Adrenal gland (tissue), 12 donors: Measurements from ENCODE around the gene POLA2. TPM values are rescaled to one million over a fixed set of nuclear protein-coding genes. Genes with fewer than 3 reads are reported as not detected.
"Not testable (repeated sequence)": the region's sequence is repeated elsewhere in the genome, so short reads cannot be mapped to it uniquely, and the experiment has no call there.

ENCODE experiments used
- DNase-seq, 7 donors: peaks; one replicate each; pipeline ENCODE4 v3.0.0-alpha.2; 2019 to 2020
- H3K27ac ChIP-seq, 5 donors: fragments of 200-600 bp; sonication (generic) in 4 of 5; 1 replicate in 3 of 5; 2 replicates in 2 of 5; pipeline versions ENCODE4 v1.5.1 to v1.8.0; 2016 to 2020; ENCODE audit warnings: mild to moderate bottlenecking in 1 of 5
- H3K27me3 ChIP-seq: fragments of 200-600 bp; 2 replicates; pipeline ENCODE4 v1.8.0; 2021
- H3K36me3 ChIP-seq, 2 donors: fragments of 200-600 bp; replicated peaks in 1 of 2; 1 replicate in 1 of 2; 2 replicates in 1 of 2; pipeline versions ENCODE4 v1.5.1 to v1.8.0; 2018 to 2022
- H3K4me1 ChIP-seq, 2 donors: fragments of 200-600 bp; replicated peaks in 1 of 2; 1 replicate in 1 of 2; 2 replicates in 1 of 2; pipeline versions ENCODE4 v1.5.1 to v1.8.0; 2018 to 2021
- H3K4me3 ChIP-seq, 4 donors: fragments of 200-600 bp; sonication (generic) in 3 of 4; one replicate each; pipeline ENCODE4 v1.5.1; 2016 to 2018
- H3K9me3 ChIP-seq, 3 donors: fragments of 200-600 bp; sonication (generic) in 1 of 3; replicated peaks in 1 of 3; 1 replicate in 2 of 3; 2 replicates in 1 of 3; pipeline versions ENCODE4 v1.5.1 to v1.8.0; 2016 to 2021
- POLR2A ChIP-seq, 2 donors: fragments of 450-650 bp; IDR thresholded peaks; one replicate each; pipeline ENCODE4 v1.6.1; 2017; ENCODE audit warnings: antibody characterized with exemption in 2 of 2, mild to moderate bottlenecking in 2 of 2, moderate library complexity in 1 of 2
- WGBS, 4 donors: extraction: QIAGEN DNeasy Blood & Tissue Kit in 2 of 4; methylation state at CpG; one replicate each; pipeline versions ENCODE4 v1.1.5 to v1.1.7; 2013 to 2017; 5-methylcytosine and 5-hydroxymethylcytosine counted together
- intact Hi-C, 2 donors: fragments of 100-400 bp; cut with DNase I; formaldehyde crosslinking; loops; one replicate each; pipeline versions ENCODE4 v1.14.1 to v1.15.0; 2022 to 2023
- polyA plus RNA-seq, 3 donors: library from polyadenylated mRNA; stranded (reverse); fragments of 200-250 nt in 2 of 3; fragments of 350-450 nt in 1 of 3; fragmentation: Illumina TruSeq in 1 of 3; extraction: RNeasy Lipid Tissue Mini Kit (QIAGEN cat#74804) in 1 of 3; gene quantifications; one replicate each; pipeline ENCODE4 v1.2.3, GENCODE V29; 2013 to 2014
- total RNA-seq, 9 donors: library from RNA; depleted of rRNA in 4 of 9; stranded (reverse); fragments of >200 nt in 4 of 9; fragments of 120-200 nt in 1 of 9; fragmentation: NEBNext Ultra II Directional in 1 of 9; extraction: Animal tissue kit (Norgen Biotek cat#: 25700) in 1 of 9; gene quantifications; one replicate each; pipeline versions ENCODE4 v1.1.0 to v1.2.4, GENCODE V29; 2013 to 2023
- TF ChIP-seq, protein P1 (sequence below), 6 experiments: fragments of 450-650 bp in 4 of 6; fragments of 200-600 bp in 2 of 6; sonication (generic) in 1 of 6; IDR thresholded peaks; 1 replicate in 5 of 6; 2 replicates in 1 of 6; pipeline versions ENCODE4 v1.5.1 to v1.8.0; 2016 to 2021; ENCODE audit warnings: antibody characterized with exemption in 6 of 6, mild to moderate bottlenecking in 2 of 6, moderate library complexity in 1 of 6
- donor health status: healthy with polysubstance abuse.
- donor health status: Bipolar disorder and iron deficiency.
- donor health status: DM: yes; HTN: yes; CAD: no.
- donor health status: DM: no; HTN: no; CAD: no.
- donor health status: DM: no; HTN: no; CAD: no.
- donor health status: DM: yes; HTN: yes; CAD: no.

Gene POLA2
- total and polyA plus RNA-seq, 12 donors = 3.9 to 12.2 (median 7.7) TPM

DNA sequence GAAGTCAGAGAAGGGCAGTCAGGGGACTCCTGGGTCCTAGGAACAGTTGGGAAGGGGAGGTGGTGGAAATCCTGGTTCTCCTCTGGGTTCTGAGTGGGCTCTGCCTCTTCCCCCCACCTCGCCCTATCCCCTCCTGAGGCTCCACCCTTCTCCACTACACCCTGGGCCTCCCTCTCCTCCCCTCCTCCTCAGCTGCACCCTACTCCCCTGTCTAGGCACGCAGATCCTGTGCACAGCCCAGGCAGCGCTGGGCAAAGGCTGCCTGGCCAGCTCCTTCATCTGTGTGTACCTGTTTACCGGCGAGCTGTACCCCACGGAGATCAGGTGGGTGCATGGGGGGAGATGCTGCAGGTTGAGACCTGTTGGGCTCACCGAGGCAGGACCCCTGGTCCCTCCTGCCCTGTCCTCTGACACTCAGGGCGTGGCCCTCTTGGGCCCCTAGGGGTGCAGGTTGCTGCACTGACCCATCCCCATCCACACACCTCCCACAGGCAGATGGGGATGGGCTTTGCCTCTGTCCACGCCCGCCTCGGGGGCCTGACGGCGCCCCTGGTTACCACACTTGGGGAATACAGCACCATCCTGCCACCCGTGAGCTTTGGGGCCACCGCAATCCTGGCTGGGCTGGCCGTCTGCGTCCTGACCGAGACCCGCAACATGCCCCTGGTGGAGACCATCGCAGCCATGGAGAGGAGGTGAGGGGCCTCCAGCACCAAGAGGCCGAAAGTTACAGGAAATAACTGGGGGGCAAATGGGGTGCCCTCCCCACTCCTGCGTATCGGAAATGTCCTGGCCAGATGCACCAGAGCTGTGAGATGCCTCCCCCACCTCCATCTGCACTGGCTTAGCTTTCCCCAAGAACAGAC is 25.3 kb upstream of the POLA2 start:
- DNase-seq = no peak
- H3K27me3 ChIP-seq = no peaks in the 10 kb centered on the region
- no peaks in the 10 kb centered on the region for H3K4me1 ChIP-seq
- no peak overlapping the region for H3K27ac ChIP-seq
- no peak for TF ChIP-seq POLR2A (IDR thresholded peaks at IDR 0.05)
- TF ChIP-seq, protein P1, sequence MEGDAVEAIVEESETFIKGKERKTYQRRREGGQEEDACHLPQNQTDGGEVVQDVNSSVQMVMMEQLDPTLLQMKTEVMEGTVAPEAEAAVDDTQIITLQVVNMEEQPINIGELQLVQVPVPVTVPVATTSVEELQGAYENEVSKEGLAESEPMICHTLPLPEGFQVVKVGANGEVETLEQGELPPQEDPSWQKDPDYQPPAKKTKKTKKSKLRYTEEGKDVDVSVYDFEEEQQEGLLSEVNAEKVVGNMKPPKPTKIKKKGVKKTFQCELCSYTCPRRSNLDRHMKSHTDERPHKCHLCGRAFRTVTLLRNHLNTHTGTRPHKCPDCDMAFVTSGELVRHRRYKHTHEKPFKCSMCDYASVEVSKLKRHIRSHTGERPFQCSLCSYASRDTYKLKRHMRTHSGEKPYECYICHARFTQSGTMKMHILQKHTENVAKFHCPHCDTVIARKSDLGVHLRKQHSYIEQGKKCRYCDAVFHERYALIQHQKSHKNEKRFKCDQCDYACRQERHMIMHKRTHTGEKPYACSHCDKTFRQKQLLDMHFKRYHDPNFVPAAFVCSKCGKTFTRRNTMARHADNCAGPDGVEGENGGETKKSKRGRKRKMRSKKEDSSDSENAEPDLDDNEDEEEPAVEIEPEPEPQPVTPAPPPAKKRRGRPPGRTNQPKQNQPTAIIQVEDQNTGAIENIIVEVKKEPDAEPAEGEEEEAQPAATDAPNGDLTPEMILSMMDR (IDR thresholded peaks at IDR 0.05) = no peak
- no peaks in the 10 kb centered on the region for H3K36me3 ChIP-seq
- intact Hi-C loops = no loop called here
- 74 to 88% (median 79%) methylated on average over 11 to 23 of the region's 23 CpGs for WGBS, 4 donors
- H3K4me3 ChIP-seq = no peak overlapping the region
- no peaks in the 10 kb centered on the region for H3K9me3 ChIP-seq

DNA sequence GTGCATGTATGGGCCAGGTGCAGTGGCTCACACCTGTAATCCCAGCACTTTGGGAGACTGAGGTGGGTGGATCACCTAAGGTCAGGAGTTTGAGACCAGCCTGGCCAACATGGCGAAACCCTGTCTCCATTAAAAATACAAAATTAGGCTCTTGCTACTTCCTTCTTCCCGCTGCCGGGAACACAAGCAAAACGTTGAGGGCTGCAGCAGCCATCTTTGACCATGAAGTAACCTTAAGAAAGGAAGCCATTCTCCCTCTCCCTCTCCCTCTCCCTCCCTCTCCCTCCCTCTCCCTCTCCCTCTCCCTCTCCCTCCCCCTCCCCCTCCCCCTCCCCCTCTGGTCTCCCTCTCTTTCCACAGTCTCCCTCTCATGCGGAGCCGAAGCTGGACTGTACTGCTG is 23.5 kb upstream of the POLA2 start:
- H3K36me3 ChIP-seq, DNase-seq, H3K9me3 ChIP-seq, H3K4me3 ChIP-seq, intact Hi-C loops, H3K27ac ChIP-seq, H3K4me1 ChIP-seq, H3K27me3 ChIP-seq: not testable (repeated sequence)
- 58 to 74% (median 63%) methylated on average over 4 to 6 of the region's 6 CpGs for WGBS, 4 donors

DNA sequence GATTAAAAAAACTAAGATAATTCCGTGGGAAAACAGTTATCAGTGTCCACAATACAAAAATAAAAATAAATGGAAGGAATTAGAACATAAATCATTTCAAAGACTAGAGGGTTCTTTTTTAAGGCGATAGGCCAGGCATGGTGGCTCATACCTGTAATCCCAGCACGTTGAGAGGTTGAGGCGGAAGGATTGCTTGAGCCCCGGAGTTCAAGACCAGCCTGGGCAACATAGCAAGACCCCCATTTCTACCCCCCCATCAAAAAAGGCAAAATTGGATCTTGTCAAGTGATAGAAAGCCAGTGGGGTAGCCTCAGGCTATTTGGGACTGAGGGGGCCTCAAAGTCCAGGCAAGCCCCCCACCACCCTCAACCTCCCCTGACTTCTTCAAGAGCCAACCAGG is 20.6 kb upstream of the POLA2 start:
- Histone ChIP-seq H3K27me3 (peaks cover 3% of the 10 kb centered on the region), H3K27ac (no peak overlapping the region), H3K4me3 (no peak overlapping the region), H3K4me1 (no peaks in the 10 kb centered on the region), H3K9me3 (no peaks in the 10 kb centered on the region), H3K36me3 (no peaks in the 10 kb centered on the region)
- DNase-seq = no peak
- intact Hi-C loops = no loop called here
- TF ChIP-seq, protein P1 (IDR thresholded peaks at IDR 0.05) = no peak
- no peak for TF ChIP-seq POLR2A (IDR thresholded peaks at IDR 0.05)
- 55 to 66% (median 59%) methylated on average over 5 of the region's 5 CpGs for WGBS, 4 donors

DNA sequence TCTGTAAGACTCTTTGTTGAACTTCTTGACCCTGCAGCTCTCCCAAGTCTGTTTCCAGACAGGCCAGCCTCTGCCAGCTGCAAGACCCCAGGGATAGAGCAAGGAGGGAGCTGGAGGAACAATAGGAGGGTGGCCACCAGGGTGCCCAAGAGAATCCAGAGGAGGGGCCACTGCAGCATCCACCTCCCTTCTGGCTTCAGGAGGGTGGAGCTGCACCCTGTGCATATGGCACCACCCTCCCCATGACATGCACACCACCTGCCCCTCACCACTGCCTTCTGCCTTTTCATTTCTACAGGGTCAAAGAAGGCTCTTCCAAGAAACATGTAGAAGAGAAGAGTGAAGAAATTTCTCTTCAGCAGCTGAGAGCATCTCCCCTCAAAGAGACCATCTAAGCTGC is 20.1 kb upstream of the POLA2 start:
- no peak for DNase-seq
- no peak for TF ChIP-seq POLR2A (IDR thresholded peaks at IDR 0.05)
- TF ChIP-seq, protein P1 (IDR thresholded peaks at IDR 0.05) = no peak
- Histone ChIP-seq H3K36me3 (no peaks in the 10 kb centered on the region), H3K4me3 (no peak overlapping the region), H3K4me1 (no peaks in the 10 kb centered on the region), H3K9me3 (no peaks in the 10 kb centered on the region), H3K27ac (no peak overlapping the region), H3K27me3 (peaks cover 3% of the 10 kb centered on the region)
- intact Hi-C loops = no loop called here

DNA sequence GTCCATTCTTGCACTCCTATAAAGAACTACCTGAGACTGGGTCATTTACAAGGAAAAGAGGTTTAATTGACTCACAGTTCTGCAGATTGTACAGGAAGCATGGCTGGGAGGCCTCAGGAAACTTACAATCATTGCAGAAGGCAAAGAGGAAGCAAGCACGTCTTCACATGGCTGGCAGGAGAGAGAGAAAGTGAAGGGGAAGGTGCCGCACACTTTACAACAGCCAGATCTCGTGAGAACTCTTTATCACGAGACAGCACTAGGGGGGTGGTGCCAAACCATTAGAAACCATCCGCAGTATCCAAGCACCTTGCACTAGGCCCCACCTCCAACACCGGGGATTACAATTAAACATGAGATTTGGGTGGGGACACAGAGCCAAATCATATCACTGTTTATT is 19.4 kb upstream of the POLA2 start:
- DNase-seq = no peak

More for the DNA sequence above, 19.4 kb upstream of the POLA2 start:
- Histone ChIP-seq H3K9me3 (no peaks in the 10 kb centered on the region), H3K4me1 (no peaks in the 10 kb centered on the region), H3K36me3 (no peaks in the 10 kb centered on the region), H3K27me3 (peaks cover 3% of the 10 kb centered on the region), H3K4me3 (no peak overlapping the region), H3K27ac (no peak overlapping the region)
- WGBS, 4 donors = 82 to 91% (median 89%) methylated on average over 6 of the region's 6 CpGs
- intact Hi-C loops = no loop called here
- TF ChIP-seq POLR2A (IDR thresholded peaks at IDR 0.05) = no peak
- TF ChIP-seq, protein P1 (IDR thresholded peaks at IDR 0.05) = no peak
